ENCODE data around the gene ZFP36L2. TPM values are rescaled to one million over a fixed set of nuclear protein-coding genes. Genes with fewer than 3 reads are reported as not detected.
A peak's percentile ranks its signal among the peaks of the same experiment; 100 is the strongest.

Gene ZFP36L2
- total RNA-seq, 2 experiments from 2014 or later: 207 to 218 TPM

- Mint-ChIP-seq H3K27ac (no peak overlapping the region), H3K27me3 (no peaks in the 10 kb centered on the region), H3K9me3 (peaks cover 2% of the 10 kb centered on the region), H3K4me3 (no peak overlapping the region), H3K4me1 (peaks cover 28% of the 10 kb centered on the region), H3K36me3 (peaks cover 14% of the 10 kb centered on the region)
- POLR2A ChIA-PET: interaction anchor here (0.6 to 28.7 kb wide), 5 partner anchors 9 to 48 kb away, joined by 3 to 585 read pairs (median 3); partner anchors contain the start of gene ZFP36L2
- no peak for ATAC-seq (ENCODE audit: low read depth)
- no peak for DNase-seq
Observed at GRCh38 chr2:43179942-43180341, 46.5 kb downstream of the ZFP36L2 start.

- POLR2A ChIA-PET: interaction anchor here (0.7 to 28.7 kb wide), 3 partner anchors 18 to 42 kb away, joined by 3 to 585 read pairs (median 3); partner anchors contain the start of gene ZFP36L2
- no peak for ATAC-seq (ENCODE audit: low read depth)
- peak overlapping the region; percentile 81 for H3K27ac Mint-ChIP-seq
Observed at GRCh38 chr2:43178602-43179542, 47.5 kb downstream of the ZFP36L2 start.

GRCh38 chr2:43178055-43178598 is 48.3 kb downstream of the ZFP36L2 start:
- Mint-ChIP-seq H3K4me3 (no peak overlapping the region), H3K27me3 (no peaks in the 10 kb centered on the region), H3K4me1 (peaks cover 34% of the 10 kb centered on the region), H3K36me3 (peaks cover 17% of the 10 kb centered on the region), H3K9me3 (peaks cover 2% of the 10 kb centered on the region), H3K27ac (peak overlapping the region; percentile 58)
- ATAC-seq (ENCODE audit: low read depth) (no peak), DNase-seq (no peak)
- POLR2A ChIA-PET: interaction anchor here (0.7 to 28.7 kb wide), 5 partner anchors 15 to 42 kb away, joined by 3 to 585 read pairs (median 3); partner anchors contain the start of gene ZFP36L2

More at GRCh38 chr2:43178602-43179542, 47.5 kb downstream of the ZFP36L2 start:
- H3K27me3 Mint-ChIP-seq: no peaks in the 10 kb centered on the region
- DNase-seq: no peak
- peaks cover 30% of the 10 kb centered on the region for H3K4me1 Mint-ChIP-seq
- peaks cover 2% of the 10 kb centered on the region for H3K9me3 Mint-ChIP-seq
- H3K4me3 Mint-ChIP-seq: no peak overlapping the region
- peaks cover 17% of the 10 kb centered on the region for H3K36me3 Mint-ChIP-seq

GRCh38 chr2:43176449-43176848 is 50.0 kb downstream of the ZFP36L2 start:
- Mint-ChIP-seq H3K9me3 (peaks cover 2% of the 10 kb centered on the region), H3K4me3 (no peak overlapping the region), H3K27ac (no peak overlapping the region), H3K27me3 (no peaks in the 10 kb centered on the region), H3K36me3 (peaks cover 17% of the 10 kb centered on the region), H3K4me1 (peaks cover 42% of the 10 kb centered on the region)
- POLR2A ChIA-PET: interaction anchor here (1.4 to 28.7 kb wide), 4 partner anchors 16 to 44 kb away, joined by 4 to 585 read pairs (median 44); partner anchors contain the start of gene ZFP36L2
- no peak for DNase-seq
- no peak for ATAC-seq (ENCODE audit: low read depth)

GRCh38 chr2:43175876-43176275 is 50.5 kb downstream of the ZFP36L2 start:
- peaks cover 2% of the 10 kb centered on the region for H3K9me3 Mint-ChIP-seq
- no peaks in the 10 kb centered on the region for H3K27me3 Mint-ChIP-seq
- ATAC-seq (ENCODE audit: low read depth) (no peak), DNase-seq (no peak)
- H3K4me1 Mint-ChIP-seq: peaks cover 46% of the 10 kb centered on the region
- H3K36me3 Mint-ChIP-seq: peaks cover 17% of the 10 kb centered on the region
- POLR2A ChIA-PET: interaction anchor here (1.4 to 28.7 kb wide), 6 partner anchors 12 to 45 kb away, joined by 4 to 585 read pairs (median 32); partner anchors contain the start of gene ZFP36L2
- H3K27ac Mint-ChIP-seq: peak overlapping the region; percentile 95
- H3K4me3 Mint-ChIP-seq: no peak overlapping the region

- no peak for DNase-seq
Observed at GRCh38 chr2:43175020-43175441, 51.4 kb downstream of the ZFP36L2 start.

GRCh38 chr2:43174368-43174916 is 52.0 kb downstream of the ZFP36L2 start:
- ATAC-seq (ENCODE audit: low read depth) (peak; percentile 73), DNase-seq (peak; percentile 74)
- H3K9me3 Mint-ChIP-seq: peaks cover 2% of the 10 kb centered on the region
- peak overlapping the region; percentile 95 for H3K27ac Mint-ChIP-seq
- peaks cover 17% of the 10 kb centered on the region for H3K36me3 Mint-ChIP-seq
- peaks cover 57% of the 10 kb centered on the region for H3K4me1 Mint-ChIP-seq
- H3K27me3 Mint-ChIP-seq: no peaks in the 10 kb centered on the region
- H3K4me3 Mint-ChIP-seq: peak overlapping the region; percentile 69
- POLR2A ChIA-PET: interaction anchor here (0.6 to 28.7 kb wide), 17 partner anchors 13 to 54 kb away, joined by 3 to 585 read pairs (median 5); partner anchors contain the start of gene ZFP36L2

More at GRCh38 chr2:43175020-43175441, 51.4 kb downstream of the ZFP36L2 start:
- H3K4me1 Mint-ChIP-seq: peaks cover 51% of the 10 kb centered on the region
- peak overlapping the region; percentile 69 for H3K4me3 Mint-ChIP-seq
- peak overlapping the region; percentile 95 for H3K27ac Mint-ChIP-seq
- no peaks in the 10 kb centered on the region for H3K27me3 Mint-ChIP-seq
- peaks cover 2% of the 10 kb centered on the region for H3K9me3 Mint-ChIP-seq
- H3K36me3 Mint-ChIP-seq: peaks cover 17% of the 10 kb centered on the region
- peak; percentile 5 for ATAC-seq (ENCODE audit: low read depth)
- POLR2A ChIA-PET: interaction anchor here (0.8 to 28.7 kb wide), 16 partner anchors 13 to 54 kb away, joined by 3 to 585 read pairs (median 6); partner anchors contain the start of gene ZFP36L2

Measured in activated naive CD8-positive, alpha-beta T cell treated with anti-CD3 and anti-CD28 coated beads, Interleukin-2, amount 10 ng/mL, durations not matched to agents 7 days and 5 days (primary cell).